GM18520 (cell line): ENCODE data around the gene ZSCAN26.

ENCODE experiments used
- ATAC-seq: cut with Tn5 transposase; IDR thresholded peaks from one replicate; pipeline ENCODE4 v1.9.1; 2021; ENCODE audit not compliant: unreplicated experiment

ZSCAN26 gene

DNA sequence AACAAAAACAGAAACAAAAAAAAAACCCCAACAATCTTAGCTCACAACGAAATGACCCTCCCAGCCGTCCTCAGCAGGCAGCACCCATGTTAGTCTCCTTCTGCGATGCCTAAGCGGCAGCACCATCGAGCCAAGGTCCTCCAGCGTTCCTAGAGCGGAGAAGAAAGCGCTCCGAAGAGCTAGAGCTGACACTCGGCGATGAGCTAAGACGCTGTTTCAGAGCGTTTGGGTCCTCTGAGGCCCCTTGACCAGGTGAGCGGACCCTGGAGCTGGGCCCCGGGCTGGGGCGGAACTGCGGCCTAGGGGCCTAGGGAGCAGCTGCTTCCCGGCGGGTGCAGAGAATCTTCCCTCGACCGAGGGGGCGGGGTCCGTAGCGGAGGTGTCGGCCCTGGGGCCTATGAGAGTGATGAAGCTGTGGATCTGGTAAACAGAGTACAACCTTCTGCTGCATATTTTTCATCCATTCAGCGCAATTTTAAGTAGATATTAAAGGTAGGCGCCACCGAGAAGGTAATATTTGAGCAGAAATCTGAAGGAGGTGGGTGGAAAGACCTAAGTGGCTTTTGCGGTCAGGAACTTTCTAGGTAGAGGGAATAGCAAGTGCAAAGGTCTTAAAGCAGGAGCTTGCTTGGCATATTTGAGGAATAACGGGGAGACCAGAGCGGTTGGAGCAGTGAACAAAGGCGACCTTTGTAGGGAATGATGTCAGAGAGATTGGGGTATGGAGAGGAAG is at the start of gene ZSCAN26:
Gene ZSCAN26, plus strand, starts transcription at position 182 of the 733 bp plus-strand sequence. CDS start 4,777 bp downstream, outside the sequence.
- ATAC-seq, result peak; percentile 72

- no peak for ATAC-seq
These were observed 49.1 kb upstream of the ZSCAN26 start for GRCh38 chr6:28217890-28218289.

DNA sequence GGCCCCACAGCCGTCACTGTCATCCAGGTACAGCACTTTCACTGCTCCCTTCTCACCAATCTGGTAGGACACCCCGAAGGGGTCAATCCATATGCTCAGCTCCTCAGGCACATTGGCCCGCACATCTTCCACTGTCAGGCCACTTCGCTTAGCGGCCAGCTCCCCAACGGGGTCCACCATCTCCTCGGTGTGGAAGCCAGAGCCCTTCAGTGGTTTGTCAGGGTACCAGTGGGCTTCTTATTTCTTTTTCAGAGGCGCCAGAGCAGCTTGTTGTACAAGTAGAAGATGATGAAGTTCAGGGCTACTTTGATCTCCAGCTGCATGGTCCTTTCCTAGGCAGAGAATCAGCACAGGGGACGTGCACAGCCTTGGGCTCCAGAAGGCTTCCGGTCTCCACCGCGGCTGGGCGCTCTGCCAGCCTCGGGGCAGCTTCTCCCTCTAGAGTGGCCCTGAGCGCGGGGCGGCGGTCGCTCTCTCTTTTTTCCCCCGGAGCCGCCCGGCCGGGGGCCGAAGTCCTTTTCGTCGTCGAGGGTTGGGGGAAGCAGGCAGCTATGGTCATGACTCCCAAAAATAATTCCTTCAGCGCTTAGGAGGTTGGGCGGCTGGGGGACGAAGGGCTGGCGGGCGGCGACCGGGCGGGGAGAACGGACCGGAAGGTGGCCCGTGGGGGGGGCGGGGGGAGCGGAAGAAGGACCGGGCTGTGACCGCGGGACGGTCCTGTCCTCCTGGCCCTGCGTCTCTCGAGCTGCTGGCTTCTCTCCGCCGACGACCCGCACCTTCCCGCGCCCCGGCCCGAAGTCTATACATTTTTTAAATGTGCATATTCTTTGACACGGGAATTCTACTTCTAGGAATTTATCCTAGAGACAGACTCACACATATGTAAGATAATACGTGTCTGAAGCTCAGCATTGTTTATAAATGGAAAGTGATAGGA is 48.4 kb upstream of the ZSCAN26 start:
- ATAC-seq, result peak; percentile 50

DNA sequence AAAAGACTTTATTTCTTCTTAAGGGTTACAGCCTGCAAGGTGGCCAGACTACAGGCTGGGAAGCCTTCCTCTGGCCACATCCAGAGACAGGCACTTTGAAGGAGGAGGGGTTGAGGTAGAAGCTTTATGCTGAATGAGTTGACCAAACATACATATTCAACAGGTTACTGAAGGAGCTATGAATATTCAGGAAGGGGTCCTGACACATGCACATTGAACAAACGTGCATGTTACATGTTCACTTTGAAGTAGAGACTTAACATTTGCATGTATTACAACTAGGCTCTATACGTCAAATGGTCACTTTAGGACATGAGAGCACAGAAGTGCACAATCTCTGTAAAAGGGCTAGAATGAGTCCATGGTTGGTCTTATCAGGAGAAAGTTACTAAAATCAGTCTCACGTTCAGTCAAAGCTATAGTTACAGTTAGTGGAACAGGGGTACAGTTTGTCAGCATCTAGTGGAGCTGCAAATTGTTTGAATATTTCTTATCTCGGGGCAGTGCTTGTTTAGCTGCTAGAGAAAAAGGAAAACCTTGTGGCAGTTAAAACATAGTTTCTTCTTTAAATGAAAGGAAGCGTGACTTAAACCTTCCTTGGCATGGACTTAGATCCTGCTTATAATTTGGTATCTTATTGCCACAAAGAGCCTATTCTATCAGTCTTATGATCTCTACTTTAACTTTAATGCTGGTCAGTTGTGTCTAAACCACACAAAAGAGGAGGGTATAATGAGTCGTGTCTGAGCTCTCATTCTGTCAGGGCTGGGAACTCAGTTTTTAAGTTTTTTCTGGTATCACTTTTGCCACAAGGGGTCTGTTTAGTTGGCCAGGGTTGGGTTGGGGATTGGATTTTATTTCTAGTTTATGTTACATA is 46.4 kb upstream of the ZSCAN26 start:
- ATAC-seq, result no peak

- ATAC-seq, result no peak
These were observed 42.5 kb upstream of the ZSCAN26 start for GRCh38 chr6:28224131-28225055.

DNA sequence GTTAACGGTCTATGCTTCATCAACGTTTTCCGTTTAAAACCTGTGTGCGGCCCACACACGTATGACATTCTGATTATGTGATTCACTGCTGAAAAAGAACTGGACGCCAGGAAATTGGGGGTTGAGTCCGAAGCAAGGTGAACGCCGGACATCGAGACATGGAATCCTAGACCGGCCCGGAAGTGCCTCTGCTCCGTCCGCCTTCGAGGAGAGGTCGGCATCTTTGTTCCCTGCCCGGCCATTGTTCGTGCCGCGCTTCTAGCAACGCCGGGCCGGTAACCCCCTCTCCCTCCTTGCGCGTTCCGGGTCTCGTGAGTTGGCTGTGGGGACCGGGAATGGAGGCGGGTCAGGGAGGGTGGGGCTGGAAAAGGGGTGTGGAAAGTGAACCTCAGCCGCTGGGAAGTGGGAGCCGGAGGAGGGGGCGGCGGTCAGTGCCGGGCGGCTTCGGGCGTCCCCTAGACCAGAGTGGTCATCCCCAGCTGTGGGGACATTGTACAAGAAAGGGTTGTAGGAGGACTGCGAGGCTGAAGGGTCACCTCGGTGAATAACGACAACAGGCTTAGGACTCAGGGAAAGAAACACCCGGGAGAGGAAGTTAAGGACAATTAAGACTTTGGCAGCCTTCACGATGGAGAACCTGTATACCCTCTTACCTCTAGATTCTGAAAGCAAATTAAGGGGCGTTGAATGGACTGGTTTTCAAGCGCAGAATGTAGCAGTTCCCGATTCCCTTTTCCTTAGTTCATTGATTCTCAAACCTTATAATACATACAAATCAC is 41.7 kb upstream of the ZSCAN26 start, which contains the start of gene ZSCAN9:
Gene ZSCAN9, plus strand, starts transcription at position 220 of the 779 bp plus-strand sequence. CDS start 1,810 bp downstream, outside the sequence.
- no peak for ATAC-seq

DNA sequence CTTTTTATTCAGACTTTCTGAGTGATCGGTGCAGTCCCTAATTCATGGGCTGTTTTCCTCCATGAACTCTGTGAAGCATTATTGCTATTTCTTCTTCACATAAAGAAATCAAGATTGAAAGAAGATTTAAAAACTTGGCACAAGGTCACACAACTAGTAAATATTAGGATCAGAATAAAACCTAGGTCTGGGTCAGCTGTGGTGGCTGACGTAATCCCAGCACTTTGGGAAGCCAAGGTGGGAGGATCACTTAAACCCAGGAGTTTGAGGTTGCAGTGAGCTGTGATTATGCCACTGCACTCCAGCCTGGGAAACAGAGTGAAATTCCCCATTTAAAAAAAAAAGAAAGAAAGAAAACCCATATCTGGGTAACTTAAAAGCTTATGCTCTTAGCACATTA is 40.5 kb upstream of the ZSCAN26 start:
- no peak for ATAC-seq

- no peak for ATAC-seq
These were observed 34.2 kb upstream of the ZSCAN26 start for GRCh38 chr6:28232785-28233184.

DNA sequence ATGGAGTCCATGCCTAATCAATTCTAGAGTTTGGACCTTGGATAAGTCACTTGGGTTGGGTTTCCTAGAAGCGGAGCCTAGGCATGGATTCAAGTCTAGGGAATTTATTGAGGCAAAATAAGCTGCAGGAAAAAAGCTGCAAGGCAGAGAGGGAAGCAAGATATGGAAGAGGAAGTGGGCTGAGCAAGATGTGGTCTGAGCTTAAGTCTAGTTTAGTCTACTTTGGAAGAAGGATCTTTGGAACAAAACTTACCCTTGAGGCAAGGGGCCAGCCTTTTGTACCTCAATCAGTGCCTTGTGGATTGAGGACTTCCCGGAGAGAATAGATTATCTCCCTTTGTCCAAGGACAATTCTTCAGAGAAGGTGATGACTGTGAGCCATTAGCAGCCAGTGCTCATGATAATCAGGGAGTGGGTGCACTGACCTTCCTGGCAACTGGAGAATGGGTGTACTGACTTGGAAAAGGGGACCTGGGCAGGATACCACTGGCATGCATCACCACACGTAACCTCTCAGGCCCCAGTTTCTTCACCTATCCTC is 31.0 kb upstream of the ZSCAN26 start:
- no peak for ATAC-seq

GRCh38 chr6:28239636-28240035 is 27.3 kb upstream of the ZSCAN26 start:
- no peak for ATAC-seq

- ATAC-seq, result no peak
These were observed 26.5 kb upstream of the ZSCAN26 start for GRCh38 chr6:28240471-28240870.

GRCh38 chr6:28243946-28244345 is 23.0 kb upstream of the ZSCAN26 start:
- no peak for ATAC-seq

DNA sequence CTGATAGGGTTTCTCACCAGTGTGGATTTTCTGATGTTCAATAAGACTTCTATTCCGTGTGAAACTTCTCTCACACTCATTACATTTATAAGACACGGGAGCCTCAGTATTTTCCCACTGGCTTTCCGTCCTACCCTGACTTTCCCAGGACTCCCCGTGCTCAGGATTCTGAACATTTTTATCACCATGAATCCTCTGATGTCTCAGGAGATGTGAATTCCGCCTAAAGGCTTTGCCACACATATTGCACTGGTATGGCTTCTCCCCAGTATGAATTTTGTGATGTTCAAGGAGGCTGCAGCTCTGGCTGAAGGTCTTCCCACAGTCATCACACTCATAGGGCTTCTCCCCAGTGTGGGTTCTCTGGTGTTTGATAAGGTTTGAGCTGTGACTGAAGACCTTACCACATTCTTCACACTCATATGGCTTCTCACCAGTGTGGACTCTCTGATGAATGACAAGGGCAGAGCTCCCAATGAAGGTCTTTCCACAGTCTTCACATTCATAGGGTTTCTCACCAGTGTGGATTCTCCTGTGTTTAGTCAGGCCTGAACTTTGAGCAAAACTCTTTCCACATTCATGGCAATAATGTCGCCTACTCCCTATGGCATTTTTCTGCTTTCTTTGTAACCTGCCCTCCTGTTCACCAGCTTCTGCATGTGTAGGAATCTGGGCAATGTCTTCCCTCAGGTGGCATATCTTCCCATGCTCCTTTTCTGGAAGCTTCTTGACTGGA is 21.6 kb upstream of the ZSCAN26 start:
- no peak for ATAC-seq

GRCh38 chr6:28248916-28249315 is 18.0 kb upstream of the ZSCAN26 start:
- ATAC-seq, result no peak

- ATAC-seq, result no peak
These were observed 16.2 kb upstream of the ZSCAN26 start for GRCh38 chr6:28250747-28251146.

DNA sequence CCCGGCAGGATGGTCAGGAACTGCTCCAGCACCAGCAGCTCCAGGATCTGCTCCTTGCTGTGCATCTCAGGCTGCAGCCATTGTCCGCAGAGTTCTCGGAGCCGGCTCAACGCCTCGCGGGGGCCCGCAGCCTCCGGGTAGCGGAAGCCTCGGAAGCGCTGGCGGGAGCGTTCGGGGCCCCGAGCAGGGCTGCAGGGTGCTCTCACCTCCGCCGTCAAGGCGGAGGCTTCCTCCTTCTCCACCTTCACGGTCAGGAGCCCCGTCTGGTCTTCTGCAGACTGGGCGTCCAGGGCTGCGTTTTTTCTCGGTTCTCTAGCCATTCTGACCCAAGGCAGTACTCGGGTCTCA is 15.3 kb upstream of the ZSCAN26 start:
- no peak for ATAC-seq

DNA sequence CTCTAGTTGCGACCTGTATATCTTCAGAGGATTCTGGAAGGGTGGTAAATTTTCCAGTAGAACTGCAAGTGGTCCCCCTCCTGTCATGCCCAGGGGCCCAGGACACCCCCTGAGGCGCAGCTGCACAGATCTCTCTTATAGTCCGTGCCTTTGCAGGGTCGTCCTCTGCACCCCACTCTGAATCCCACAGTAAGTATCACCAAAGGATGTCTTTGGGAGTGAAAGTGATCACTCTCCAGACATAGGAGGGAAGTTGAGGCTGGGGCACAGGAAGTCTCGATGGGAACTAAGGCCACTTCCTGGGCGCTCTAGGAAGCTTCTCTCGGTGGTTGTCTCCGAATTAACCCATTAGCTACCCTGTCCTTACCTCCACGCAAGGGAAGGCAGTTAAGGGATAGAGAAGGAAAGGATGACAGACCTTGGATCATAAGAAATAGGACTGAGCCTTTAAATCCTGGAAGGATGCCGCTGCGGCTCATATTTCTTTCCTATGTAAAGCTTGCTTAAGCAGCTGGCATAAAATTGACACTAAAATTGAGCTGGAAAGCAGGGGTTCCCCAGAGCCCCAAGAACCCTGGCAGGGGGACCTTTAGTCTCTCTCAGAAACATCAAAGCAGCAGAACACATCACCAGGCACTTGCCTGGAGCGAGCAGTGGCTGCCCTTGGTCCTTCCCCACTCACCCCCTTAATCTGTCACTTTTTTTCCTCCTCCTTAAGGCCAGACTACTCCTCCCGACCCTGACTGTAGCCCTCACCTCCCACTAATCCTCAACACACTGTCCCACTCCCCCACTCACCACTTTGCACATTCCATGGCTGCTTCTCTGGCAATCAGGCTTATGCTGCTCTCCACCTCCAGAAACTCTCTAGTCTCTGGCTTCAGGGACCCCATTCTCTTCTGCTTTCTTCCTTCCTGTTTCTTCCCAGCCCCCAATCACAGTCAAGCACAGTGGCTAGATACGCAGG is 14.7 kb upstream of the ZSCAN26 start, which contains the start of gene ZKSCAN4:
Gene ZKSCAN4, minus strand, starts transcription at position 261 of the 967 bp plus-strand sequence. CDS start 289 bp downstream, outside the sequence.
- no peak for ATAC-seq
